ENCODE data around the gene DSE.

Gene DSE

DNA sequence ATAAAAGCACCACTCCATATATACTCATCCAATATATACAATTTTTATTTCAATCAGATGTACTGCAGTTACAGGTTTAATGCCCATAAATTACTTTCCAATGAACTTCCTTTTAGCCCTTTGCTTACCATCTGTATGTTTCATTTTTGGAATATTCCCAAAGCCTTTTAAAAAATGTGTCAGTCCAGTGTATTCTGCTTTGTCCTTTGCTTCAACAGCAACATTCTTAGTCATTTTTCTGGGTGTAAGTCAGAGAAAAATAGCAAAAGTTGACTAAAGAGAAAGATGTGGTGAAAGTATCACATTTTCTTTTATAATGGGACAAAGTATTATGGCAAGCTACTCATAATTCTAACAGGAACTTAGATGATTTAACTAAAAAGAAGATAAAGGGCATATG is 15.2 kb downstream of the DSE start:
- H3K27me3 Mint-ChIP-seq (ENCODE audit: low read depth, poor library complexity), result no peaks in the 10 kb centered on the region
- TF ChIP-seq, protein P1, sequence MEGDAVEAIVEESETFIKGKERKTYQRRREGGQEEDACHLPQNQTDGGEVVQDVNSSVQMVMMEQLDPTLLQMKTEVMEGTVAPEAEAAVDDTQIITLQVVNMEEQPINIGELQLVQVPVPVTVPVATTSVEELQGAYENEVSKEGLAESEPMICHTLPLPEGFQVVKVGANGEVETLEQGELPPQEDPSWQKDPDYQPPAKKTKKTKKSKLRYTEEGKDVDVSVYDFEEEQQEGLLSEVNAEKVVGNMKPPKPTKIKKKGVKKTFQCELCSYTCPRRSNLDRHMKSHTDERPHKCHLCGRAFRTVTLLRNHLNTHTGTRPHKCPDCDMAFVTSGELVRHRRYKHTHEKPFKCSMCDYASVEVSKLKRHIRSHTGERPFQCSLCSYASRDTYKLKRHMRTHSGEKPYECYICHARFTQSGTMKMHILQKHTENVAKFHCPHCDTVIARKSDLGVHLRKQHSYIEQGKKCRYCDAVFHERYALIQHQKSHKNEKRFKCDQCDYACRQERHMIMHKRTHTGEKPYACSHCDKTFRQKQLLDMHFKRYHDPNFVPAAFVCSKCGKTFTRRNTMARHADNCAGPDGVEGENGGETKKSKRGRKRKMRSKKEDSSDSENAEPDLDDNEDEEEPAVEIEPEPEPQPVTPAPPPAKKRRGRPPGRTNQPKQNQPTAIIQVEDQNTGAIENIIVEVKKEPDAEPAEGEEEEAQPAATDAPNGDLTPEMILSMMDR (IDR thresholded peaks at IDR 0.05), result no peak
- peaks cover 34% of the 10 kb centered on the region for H3K4me1 Mint-ChIP-seq
- no peaks in the 10 kb centered on the region for H3K9me3 Mint-ChIP-seq
- H3K27ac Mint-ChIP-seq, result no peak overlapping the region
- H3K36me3 Mint-ChIP-seq (ENCODE audit: low read depth), result peaks cover 16% of the 10 kb centered on the region
- H3K4me3 Mint-ChIP-seq, result no peak overlapping the region
- no peak for DNase-seq

DNA sequence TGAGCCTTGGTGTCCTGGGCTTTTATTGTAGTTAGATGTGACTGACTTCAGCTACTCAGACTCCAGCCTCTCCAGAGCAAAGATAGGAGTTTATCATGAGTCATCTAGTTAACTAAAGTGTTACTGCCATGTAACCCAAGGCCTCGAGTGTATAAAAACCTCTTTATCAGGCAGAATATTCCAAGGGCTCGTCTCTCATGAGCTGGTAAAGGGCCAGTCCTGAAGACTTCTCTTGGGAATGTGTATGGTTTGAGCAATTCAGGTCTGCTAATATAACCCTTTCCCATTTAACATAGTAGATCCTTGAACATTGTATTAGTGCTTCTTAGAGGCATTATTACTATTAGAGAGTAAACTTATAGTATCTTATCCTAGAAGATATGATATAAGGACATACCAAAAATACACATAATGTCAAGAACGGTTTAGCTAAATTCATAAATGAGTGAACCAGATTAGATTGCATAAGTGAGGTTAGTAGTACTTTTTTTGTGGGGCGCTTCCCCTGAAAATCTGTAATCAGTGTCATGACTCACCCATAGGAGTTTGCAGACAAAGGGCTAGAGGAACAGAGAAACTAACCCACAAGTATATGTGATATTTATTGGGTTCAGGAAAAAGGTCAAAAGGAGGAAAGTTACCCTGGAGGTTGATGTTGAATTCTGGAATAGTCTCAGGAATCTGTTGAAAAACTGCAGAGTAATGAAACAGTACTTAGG is 16.0 kb downstream of the DSE start:
- H3K4me3 Mint-ChIP-seq, result no peak overlapping the region
- peak overlapping the region; percentile 49 for H3K27ac Mint-ChIP-seq
- TF ChIP-seq, protein P1 (IDR thresholded peaks at IDR 0.05), result no peak
- H3K36me3 Mint-ChIP-seq (ENCODE audit: low read depth), result peaks cover 12% of the 10 kb centered on the region
- no peaks in the 10 kb centered on the region for H3K27me3 Mint-ChIP-seq (ENCODE audit: low read depth, poor library complexity)
- H3K9me3 Mint-ChIP-seq, result no peaks in the 10 kb centered on the region
- H3K4me1 Mint-ChIP-seq, result peaks cover 34% of the 10 kb centered on the region
- DNase-seq, result no peak

DNA sequence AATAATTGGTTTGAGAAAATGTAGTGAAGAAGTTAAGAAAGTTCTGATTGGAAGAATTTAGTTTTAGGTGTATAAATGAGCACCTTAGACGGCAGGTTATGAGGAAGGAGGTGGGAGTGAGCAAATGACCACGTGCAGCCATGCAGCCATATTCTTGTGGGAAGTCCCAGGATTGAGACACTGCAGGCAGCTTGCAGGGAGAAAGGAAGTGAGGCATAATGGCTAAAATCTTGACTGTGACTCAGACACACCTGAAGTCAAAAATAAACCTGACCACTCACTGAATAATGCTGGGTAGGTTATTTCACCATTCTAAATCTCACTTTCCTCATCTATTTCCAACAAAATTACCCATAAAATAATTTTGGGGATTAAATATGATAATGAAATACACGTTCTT is 16.6 kb downstream of the DSE start:
- DNase-seq, result no peak
- Mint-ChIP-seq H3K9me3 (no peaks in the 10 kb centered on the region), H3K27ac (no peak overlapping the region)

DNA sequence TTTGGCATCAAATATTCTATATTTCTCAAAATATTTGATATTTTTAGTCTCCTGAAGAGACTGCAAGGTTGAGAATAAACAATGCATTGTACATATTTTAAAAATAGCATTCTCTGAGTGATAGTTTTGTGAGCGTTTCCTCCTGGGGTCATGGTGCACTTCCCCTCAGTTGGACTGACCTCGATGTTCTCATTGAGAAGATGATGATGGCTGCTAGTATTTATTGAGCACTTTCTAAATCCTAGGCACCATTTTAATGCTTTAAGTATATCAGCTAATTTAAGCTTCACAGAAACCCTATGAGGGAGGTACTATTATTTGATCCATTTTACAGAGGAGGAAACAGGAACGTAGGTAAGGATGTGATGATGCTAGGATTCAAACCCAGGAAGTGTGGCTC is 18.2 kb downstream of the DSE start:
- H3K36me3 Mint-ChIP-seq (ENCODE audit: low read depth), result no peaks in the 10 kb centered on the region
- peaks cover 48% of the 10 kb centered on the region for H3K4me1 Mint-ChIP-seq
- no peak overlapping the region for H3K27ac Mint-ChIP-seq
- TF ChIP-seq, protein P1 (IDR thresholded peaks at IDR 0.05), result no peak
- H3K4me3 Mint-ChIP-seq, result no peak overlapping the region
- DNase-seq, result no peak
- H3K9me3 Mint-ChIP-seq, result no peaks in the 10 kb centered on the region
- H3K27me3 Mint-ChIP-seq (ENCODE audit: low read depth, poor library complexity), result no peaks in the 10 kb centered on the region

More for the DNA sequence above, 16.6 kb downstream of the DSE start:
- H3K27me3 Mint-ChIP-seq (ENCODE audit: low read depth, poor library complexity), result no peaks in the 10 kb centered on the region
- no peak overlapping the region for H3K4me3 Mint-ChIP-seq
- TF ChIP-seq, protein P1 (IDR thresholded peaks at IDR 0.05), result no peak
- H3K4me1 Mint-ChIP-seq, result peaks cover 37% of the 10 kb centered on the region
- H3K36me3 Mint-ChIP-seq (ENCODE audit: low read depth), result peaks cover 6% of the 10 kb centered on the region

DNA sequence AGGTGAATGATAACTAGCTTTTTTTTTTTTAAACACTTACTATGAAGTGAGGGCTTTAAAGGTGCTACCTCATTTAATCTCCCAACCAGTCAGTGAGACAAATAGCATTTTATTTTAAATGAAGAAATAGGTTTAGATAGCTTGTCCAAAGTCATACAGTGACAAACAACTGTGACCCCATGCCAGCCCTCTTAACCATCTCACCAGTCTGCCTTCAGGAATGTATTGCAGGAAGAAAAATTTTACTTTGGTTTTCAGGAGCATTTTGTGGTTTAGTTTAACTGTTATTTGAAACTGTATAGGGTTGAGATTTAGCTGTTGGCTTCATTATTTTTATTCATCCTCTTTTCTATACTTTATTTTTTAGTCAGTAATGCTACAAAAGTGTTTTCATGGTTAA is 18.6 kb downstream of the DSE start:
- TF ChIP-seq, protein P1 (IDR thresholded peaks at IDR 0.05), result no peak
- DNase-seq, result no peak
- no peak overlapping the region for H3K4me3 Mint-ChIP-seq
- peaks cover under 1% of the 10 kb centered on the region for H3K36me3 Mint-ChIP-seq (ENCODE audit: low read depth)
- no peak overlapping the region for H3K27ac Mint-ChIP-seq
- no peaks in the 10 kb centered on the region for H3K9me3 Mint-ChIP-seq
- no peaks in the 10 kb centered on the region for H3K27me3 Mint-ChIP-seq (ENCODE audit: low read depth, poor library complexity)
- H3K4me1 Mint-ChIP-seq, result peaks cover 52% of the 10 kb centered on the region

DNA sequence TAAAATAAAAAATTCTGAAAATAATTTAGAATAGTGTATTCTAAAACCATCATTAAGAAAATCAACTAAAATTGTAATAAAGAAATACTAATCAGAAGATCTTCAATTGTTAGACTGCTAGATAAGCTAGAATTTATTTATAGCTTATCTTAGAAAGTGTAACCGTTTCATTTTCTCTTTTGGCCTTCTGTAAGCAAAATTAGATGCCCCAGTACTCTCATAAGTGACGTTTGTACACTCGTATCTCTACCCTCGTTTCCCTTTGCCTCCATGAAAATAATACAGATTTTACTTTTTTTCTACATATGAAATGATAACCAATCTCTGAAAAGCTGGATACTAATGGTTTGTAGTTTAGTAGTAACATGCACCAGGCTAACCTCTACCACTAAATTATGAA is 19.8 kb downstream of the DSE start:
- peaks cover 8% of the 10 kb centered on the region for H3K36me3 Mint-ChIP-seq (ENCODE audit: low read depth)
- no peak overlapping the region for H3K4me3 Mint-ChIP-seq
- no peak for DNase-seq
- H3K9me3 Mint-ChIP-seq, result no peaks in the 10 kb centered on the region
- H3K27ac Mint-ChIP-seq, result no peak overlapping the region
- peaks cover 55% of the 10 kb centered on the region for H3K4me1 Mint-ChIP-seq
- TF ChIP-seq, protein P1 (IDR thresholded peaks at IDR 0.05), result no peak
- H3K27me3 Mint-ChIP-seq (ENCODE audit: low read depth, poor library complexity), result no peaks in the 10 kb centered on the region
